Uterus (tissue), 4 donors: Measurements from ENCODE around the gene SRRT. TPM values are rescaled to one million over a fixed set of nuclear protein-coding genes. Genes with fewer than 3 reads are reported as not detected.
"Not testable (repeated sequence)": the region's sequence is repeated elsewhere in the genome, so short reads cannot be mapped to it uniquely, and the experiment has no call there.

Experiments used
- DNase-seq, 2 donors: peaks; one replicate each; pipeline ENCODE4 v3.0.0-alpha.2; 2019 to 2020
- H3K27ac ChIP-seq, 2 donors: fragments of 200-600 bp; sonication (generic); 1 replicate in 1 of 2; 2 replicates in 1 of 2; pipeline ENCODE4 v1.5.1; 2016 to 2018
- H3K27me3 ChIP-seq, 2 donors: fragments of 200-600 bp; sonication (generic); one replicate each; pipeline ENCODE4 v1.5.1; 2018 to 2019; ENCODE audit warnings: control low read depth in 1 of 2
- H3K36me3 ChIP-seq, 2 donors: fragments of 200-600 bp; sonication (generic); one replicate each; pipeline ENCODE4 v1.5.1; 2019; ENCODE audit warnings: control low read depth in 1 of 2
- H3K4me1 ChIP-seq, 2 donors: fragments of 200-600 bp; sonication (generic); one replicate each; pipeline ENCODE4 v1.5.1; 2018 to 2019; ENCODE audit warnings: control low read depth in 1 of 2
- H3K4me3 ChIP-seq, 2 donors: fragments of 200-600 bp; sonication (generic); 1 replicate in 1 of 2; 2 replicates in 1 of 2; pipeline ENCODE4 v1.5.1; 2018 to 2019; ENCODE audit warnings: mild to moderate bottlenecking in 1 of 2
- H3K9me3 ChIP-seq, 2 donors: fragments of 200-600 bp; sonication (generic); one replicate each; pipeline ENCODE4 v1.5.1; 2019; ENCODE audit warnings: control low read depth in 1 of 2
- POLR2A ChIP-seq, 2 donors: fragments of 450-650 bp; IDR thresholded peaks; one replicate each; pipeline ENCODE4 v1.6.1; 2016; ENCODE audit warnings: antibody characterized with exemption in 2 of 2, mild to moderate bottlenecking in 1 of 2, moderate library complexity in 1 of 2
- intact Hi-C: fragments of 100-400 bp; cut with DNase I; formaldehyde crosslinking; loops from one replicate; pipeline ENCODE4 v1.15.1; 2023; ENCODE audit warnings: low total_unique reads
- microRNA-seq: library from miRNA; unstranded; fragments of <30 nt; microRNA quantifications from one replicate; pipeline ENCODE4, GENCODE V29; 2016; ENCODE audit warnings: borderline microRNAs expressed, borderline replicate concordance
- small RNA-seq: library from RNA; depleted of rRNA; stranded (forward); fragments of <200 nt; gene quantifications from one replicate; pipeline ENCODE3, GENCODE V24; 2016
- total RNA-seq, 4 donors: library from RNA; depleted of rRNA in 3 of 4; stranded (reverse); fragments of >200 nt in 3 of 4; gene quantifications; one replicate each; pipeline versions ENCODE4 v1.1.0 to v1.2.4, GENCODE V29; 2014 to 2023
- TF ChIP-seq, protein P1 (sequence below), 4 experiments: fragments of 200-600 bp in 2 of 4; fragments of 450-650 bp in 2 of 4; sonication (generic) in 2 of 4; IDR thresholded peaks; one replicate each; pipeline ENCODE4 v1.5.1; 2016 to 2019; ENCODE audit warnings: antibody characterized with exemption in 4 of 4, mild to moderate bottlenecking in 2 of 4, moderate library complexity in 1 of 4
- donor health status: DM: yes; HTN: yes; CAD: no.

SRRT gene
- total RNA-seq, 4 donors from 2014 or later = 17.1 to 185 (median 41.1) TPM

DNA sequence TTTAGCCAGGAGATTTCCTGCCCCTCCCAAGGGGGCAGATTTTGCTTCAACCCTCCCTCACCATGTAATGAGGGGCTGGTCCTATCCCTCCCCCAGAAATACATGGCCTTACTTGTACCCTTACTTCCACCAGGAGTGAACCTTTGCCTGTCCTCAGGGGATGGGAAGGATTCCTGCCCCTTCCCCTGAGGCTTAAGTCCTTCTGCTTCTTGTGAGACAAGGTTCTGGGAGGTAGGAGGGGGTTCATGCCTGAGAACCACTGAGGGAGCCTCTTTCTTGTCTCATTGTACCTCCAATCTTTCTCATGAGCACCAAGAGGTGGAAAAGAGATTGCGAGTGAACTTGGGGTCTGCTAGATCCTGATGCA lies 54.9 kb downstream of the SRRT start:
- H3K4me3 ChIP-seq = no peak overlapping the region
- intact Hi-C loops = no loop called here
- no peaks in the 10 kb centered on the region for H3K4me1 ChIP-seq
- TF ChIP-seq, protein P1, sequence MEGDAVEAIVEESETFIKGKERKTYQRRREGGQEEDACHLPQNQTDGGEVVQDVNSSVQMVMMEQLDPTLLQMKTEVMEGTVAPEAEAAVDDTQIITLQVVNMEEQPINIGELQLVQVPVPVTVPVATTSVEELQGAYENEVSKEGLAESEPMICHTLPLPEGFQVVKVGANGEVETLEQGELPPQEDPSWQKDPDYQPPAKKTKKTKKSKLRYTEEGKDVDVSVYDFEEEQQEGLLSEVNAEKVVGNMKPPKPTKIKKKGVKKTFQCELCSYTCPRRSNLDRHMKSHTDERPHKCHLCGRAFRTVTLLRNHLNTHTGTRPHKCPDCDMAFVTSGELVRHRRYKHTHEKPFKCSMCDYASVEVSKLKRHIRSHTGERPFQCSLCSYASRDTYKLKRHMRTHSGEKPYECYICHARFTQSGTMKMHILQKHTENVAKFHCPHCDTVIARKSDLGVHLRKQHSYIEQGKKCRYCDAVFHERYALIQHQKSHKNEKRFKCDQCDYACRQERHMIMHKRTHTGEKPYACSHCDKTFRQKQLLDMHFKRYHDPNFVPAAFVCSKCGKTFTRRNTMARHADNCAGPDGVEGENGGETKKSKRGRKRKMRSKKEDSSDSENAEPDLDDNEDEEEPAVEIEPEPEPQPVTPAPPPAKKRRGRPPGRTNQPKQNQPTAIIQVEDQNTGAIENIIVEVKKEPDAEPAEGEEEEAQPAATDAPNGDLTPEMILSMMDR (IDR thresholded peaks at IDR 0.05) = no peak
- TF ChIP-seq POLR2A (IDR thresholded peaks at IDR 0.05) = no peak
- DNase-seq = no peak
- H3K27me3 ChIP-seq = no peaks in the 10 kb centered on the region
- H3K9me3 ChIP-seq = no peaks in the 10 kb centered on the region
- H3K27ac ChIP-seq = no peak overlapping the region
- H3K36me3 ChIP-seq = no peaks in the 10 kb centered on the region

DNA sequence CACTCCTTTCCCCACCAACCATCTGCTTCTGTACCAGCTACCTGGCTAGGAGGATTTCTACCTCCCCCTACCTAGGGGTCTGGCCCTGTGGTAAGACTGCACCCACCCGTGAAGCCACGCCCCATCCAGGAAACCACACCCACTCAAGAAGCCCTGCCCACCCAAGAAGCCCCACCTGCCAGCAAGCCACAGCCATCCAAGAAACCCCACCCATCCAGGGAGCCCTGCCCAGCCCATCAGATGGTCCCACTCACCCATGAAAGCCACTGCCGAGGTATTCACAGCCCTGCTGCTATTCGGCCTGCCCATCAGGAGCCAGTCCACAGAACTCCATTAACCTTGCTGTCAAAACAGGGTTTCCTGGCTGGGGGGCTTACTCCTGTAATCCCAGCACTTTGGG lies 58.8 kb downstream of the SRRT start:
- Histone ChIP-seq H3K9me3 (no peaks in the 10 kb centered on the region), H3K4me3 (no peak overlapping the region), H3K27ac (no peak overlapping the region), H3K36me3 (no peaks in the 10 kb centered on the region), H3K4me1 (no peaks in the 10 kb centered on the region), H3K27me3 (no peaks in the 10 kb centered on the region)
- no peak for DNase-seq
- TF ChIP-seq, protein P1 (IDR thresholded peaks at IDR 0.05) = no peak
- intact Hi-C loops = no loop called here

DNA sequence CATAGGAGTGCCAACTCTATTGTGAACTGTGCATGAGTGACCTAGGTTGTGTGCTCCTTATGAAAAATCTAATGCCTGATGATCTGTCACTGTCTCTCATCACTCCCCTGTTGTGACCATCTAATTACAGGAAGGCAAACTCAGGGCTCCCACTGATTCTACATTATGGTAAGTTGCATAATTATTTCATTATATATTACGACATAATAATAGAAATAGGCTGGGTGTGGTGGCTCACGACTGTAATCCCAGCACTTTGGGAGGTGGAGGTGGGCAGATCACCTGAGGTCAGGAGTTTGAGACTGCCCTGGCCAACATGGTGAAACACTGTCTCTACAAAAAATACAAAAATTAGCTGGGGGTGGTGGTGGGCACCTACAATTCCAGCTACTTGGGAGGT lies 60.5 kb downstream of the SRRT start:
- H3K4me1 ChIP-seq, H3K36me3 ChIP-seq, H3K4me3 ChIP-seq, H3K27me3 ChIP-seq, intact Hi-C loops, H3K27ac ChIP-seq, DNase-seq, H3K9me3 ChIP-seq: not testable (repeated sequence)

DNA sequence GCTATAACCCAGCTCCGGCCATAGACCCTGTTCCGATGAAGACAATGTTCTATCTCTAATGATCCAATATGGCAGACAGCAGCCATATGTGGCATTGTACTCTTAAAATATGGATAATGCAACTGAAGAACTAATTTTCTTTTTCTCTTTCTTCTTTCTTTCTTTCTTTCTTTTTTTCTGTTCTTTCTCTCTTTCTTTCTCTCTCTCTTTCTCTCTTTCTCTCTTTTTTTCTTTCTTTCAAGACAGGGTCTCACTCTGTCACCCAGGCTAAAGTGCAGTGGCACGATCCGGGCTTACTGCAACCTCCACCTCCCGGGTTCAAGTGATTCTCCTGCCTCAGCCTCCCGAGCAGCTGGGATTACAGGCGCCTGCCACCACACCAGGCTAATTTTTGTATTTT lies 61.3 kb downstream of the SRRT start:
- H3K36me3 ChIP-seq, H3K9me3 ChIP-seq, H3K27me3 ChIP-seq, H3K27ac ChIP-seq, H3K4me1 ChIP-seq, intact Hi-C loops, H3K4me3 ChIP-seq, DNase-seq: not testable (repeated sequence)

Small RNAs within 50 kb of the gene (microRNA-seq; reads per million reads assigned to microRNA genes)
- not detected for gene MIR6875

Small RNAs within 50 kb of the gene (small RNA-seq; reads per million reads assigned to genes)
- gene RN7SL549P (not detected), gene RPS29P15 (not detected)

Other genes with a start within 250 kb of the SRRT start
- gene TFR2, start 233.6 kb upstream of the SRRT start, total RNA-seq = 1 to 10 TPM in 1 of 4 donors, under 1 TPM in 1, not detected in 2; 0.43 to 2.0 TPM
- not detected for gene ACTL6B, start 218.7 kb upstream of the SRRT start, total RNA-seq
- gene GNB2, start 201.4 kb upstream of the SRRT start, total RNA-seq = 100 to 1,000 TPM in 2 of 4 donors, 10 to 100 TPM in 2; 72.0 to 245 (median 94.3) TPM
- gene GIGYF1, start 180.9 kb upstream of the SRRT start, total RNA-seq = 10 to 100 TPM in 3 of 4 donors, 1 to 10 TPM in 1; 9.7 to 90.9 (median 31.9) TPM
- gene POP7, start 169.0 kb upstream of the SRRT start, total RNA-seq = 10 to 100 TPM; 16.4 to 53.8 (median 23.8) TPM
- 1 to 10 TPM in 1 of 4 donors, not detected in 3; 1.1 TPM for gene EPO, start 154.6 kb upstream of the SRRT start, total RNA-seq
- under 1 TPM in 1 of 4 donors, not detected in 3; 0.07 TPM for gene ZAN, start 141.5 kb upstream of the SRRT start, total RNA-seq
- gene EPHB4, start 47.6 kb upstream of the SRRT start, total RNA-seq = 100 to 1,000 TPM in 3 of 4 donors, 10 to 100 TPM in 1; 73.5 to 374 (median 163) TPM
- 10 to 100 TPM in 3 of 4 donors, 1 to 10 TPM in 1; 9.0 to 36.9 (median 25.9) TPM for gene SLC12A9, start 22.4 kb upstream of the SRRT start, total RNA-seq
- gene TRIP6, start 7.7 kb upstream of the SRRT start, total RNA-seq = 100 to 1,000 TPM in 1 of 4 donors, 10 to 100 TPM in 3; 26.2 to 105 (median 61.6) TPM
- 1 to 10 TPM in 3 of 4 donors, not detected in 1; 4.8 to 9.7 (median 5.0) TPM for gene UFSP1, start 14.6 kb downstream of the SRRT start, total RNA-seq
- gene ACHE, start 20.8 kb downstream of the SRRT start, total RNA-seq = 10 to 100 TPM in 3 of 4 donors, 1 to 10 TPM in 1; 6.7 to 55.9 (median 14.5) TPM
- gene MUC3A, start 74.4 kb downstream of the SRRT start, total RNA-seq = under 1 TPM in 1 of 4 donors, not detected in 3; 0.09 TPM
- gene MUC12, start 94.5 kb downstream of the SRRT start, total RNA-seq = 10 to 100 TPM in 1 of 4 donors, under 1 TPM in 2, not detected in 1; 0.03 to 14.9 (median 0.29) TPM
- gene MUC17, start 145.0 kb downstream of the SRRT start, total RNA-seq = under 1 TPM in 1 of 4 donors, not detected in 3; under 0.01 TPM
- gene TRIM56, start 210.4 kb downstream of the SRRT start, total RNA-seq = 10 to 100 TPM in 3 of 4 donors, 1 to 10 TPM in 1; 9.7 to 73.0 (median 26.3) TPM